Esophagus (tissue), 2 donors: ENCODE measurements around the gene RUBCN. TPM values are rescaled to one million over a fixed set of nuclear protein-coding genes. Genes with fewer than 3 reads are reported as not detected.
"Not testable (repeated sequence)": the region's sequence is repeated elsewhere in the genome, so short reads cannot be mapped to it uniquely, and the experiment has no call there.

Source experiments
- H3K27ac ChIP-seq, 2 donors: one replicate each; pipeline ENCODE4 v1.5.1; 2013; ENCODE audit warnings: low read depth in 2 of 2, mild to moderate bottlenecking in 2 of 2, inconsistent platforms in 1 of 2, low read length in 1 of 2, moderate library complexity in 1 of 2
- H3K27me3 ChIP-seq, 2 donors: one replicate each; pipeline ENCODE4 v1.6.1; 2013; ENCODE audit warnings: low read length in 2 of 2, control low read depth in 1 of 2, mild to moderate bottlenecking in 1 of 2; ENCODE audit not compliant: insufficient read depth in 2 of 2, control insufficient read depth in 1 of 2
- H3K36me3 ChIP-seq, 2 donors: one replicate each; pipeline ENCODE4 v1.6.1; 2013; ENCODE audit warnings: low read length in 1 of 2; ENCODE audit not compliant: control insufficient read depth in 2 of 2, insufficient read depth in 2 of 2
- H3K4me1 ChIP-seq, 2 donors: one replicate each; pipeline ENCODE4 v1.6.1; 2013; ENCODE audit warnings: low read length in 1 of 2; ENCODE audit not compliant: control insufficient read depth in 2 of 2, insufficient read depth in 2 of 2
- H3K4me3 ChIP-seq, 2 donors: one replicate each; pipeline ENCODE4 v1.5.1; 2013; ENCODE audit warnings: low read length in 2 of 2, mild to moderate bottlenecking in 2 of 2, low read depth in 1 of 2, moderate library complexity in 1 of 2
- H3K9me3 ChIP-seq, 2 donors: one replicate each; pipeline ENCODE4 v1.6.1; 2013; ENCODE audit warnings: mild to moderate bottlenecking in 2 of 2, low read depth in 1 of 2, low read length in 1 of 2, moderate library complexity in 1 of 2; ENCODE audit not compliant: control insufficient read depth in 2 of 2, insufficient read depth in 1 of 2
- WGBS, 2 donors: extraction: QIAGEN DNeasy Blood & Tissue Kit; methylation state at CpG; one replicate each; pipeline ENCODE4 v1.1.7; 2013; 5-methylcytosine and 5-hydroxymethylcytosine counted together
- polyA plus RNA-seq, 2 donors: library from polyadenylated mRNA; stranded (reverse); fragments of 200-250 nt; gene quantifications; one replicate each; pipeline ENCODE4 v1.2.3, GENCODE V29; 2013
- donor health status: healthy with polysubstance abuse.
- donor health status: Bipolar disorder and iron deficiency.

RUBCN gene
- polyA plus RNA-seq, 2 donors, result 8.2 to 12.6 TPM

GRCh38 chr3:197657541-197658292 is 79.0 kb downstream of the RUBCN start:
- H3K9me3 ChIP-seq, H3K36me3 ChIP-seq, H3K27ac ChIP-seq, H3K4me1 ChIP-seq, H3K27me3 ChIP-seq, H3K4me3 ChIP-seq: not testable (repeated sequence)
- 88 to 91% methylated on average over 17 to 22 of the region's 30 CpGs for WGBS, 2 donors

DNA sequence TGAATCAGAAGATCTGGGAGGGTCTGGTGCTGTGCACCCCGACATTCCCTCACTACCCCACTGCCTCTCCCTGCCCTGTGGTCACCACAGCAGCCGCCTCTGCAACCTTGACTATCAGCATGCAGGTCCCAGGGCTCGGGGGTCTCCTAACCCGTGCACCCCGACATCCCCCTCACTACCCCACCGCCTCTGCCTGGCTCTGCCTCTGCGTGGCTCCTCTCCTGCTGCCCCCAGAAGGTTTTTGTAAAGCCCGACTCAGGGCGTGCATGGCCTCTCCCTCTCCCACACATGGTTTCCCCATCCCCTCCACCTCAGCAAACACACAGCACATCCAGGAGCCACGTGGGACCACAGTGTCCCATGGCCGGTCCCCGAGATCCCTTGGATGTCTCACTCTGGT is 79.7 kb downstream of the RUBCN start:
- not testable (repeated sequence) for H3K27me3 ChIP-seq, H3K4me1 ChIP-seq, H3K27ac ChIP-seq, H3K4me3 ChIP-seq, H3K36me3 ChIP-seq, H3K9me3 ChIP-seq
- WGBS, 2 donors, result 87 to 90% methylated on average over 9 to 11 of the region's 12 CpGs

GRCh38 chr3:197656129-197656528 is 80.6 kb downstream of the RUBCN start:
- not testable (repeated sequence) for H3K27ac ChIP-seq, H3K4me3 ChIP-seq, H3K9me3 ChIP-seq, H3K4me1 ChIP-seq, H3K27me3 ChIP-seq, H3K36me3 ChIP-seq
- 70 to 81% methylated on average over 2 of the region's 3 CpGs for WGBS, 2 donors

DNA sequence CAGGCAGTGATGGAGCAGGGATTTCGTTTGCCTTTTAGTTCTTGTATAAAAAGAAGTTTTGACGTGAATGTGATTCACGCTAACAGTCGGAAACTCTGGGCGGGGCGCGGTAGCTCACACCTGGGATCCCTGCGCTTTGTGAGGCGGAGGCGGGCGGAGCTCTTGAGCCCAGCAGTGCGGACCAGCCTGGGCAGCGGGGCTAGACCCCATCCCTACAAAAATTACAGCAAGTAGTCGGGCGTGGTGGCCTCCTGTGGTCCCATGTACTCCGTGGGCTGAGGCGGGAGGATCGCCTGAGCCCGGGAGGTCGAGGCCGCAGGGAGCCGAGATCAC is 81.7 kb downstream of the RUBCN start:
- not testable (repeated sequence) for H3K4me3 ChIP-seq, H3K9me3 ChIP-seq, H3K27me3 ChIP-seq, H3K36me3 ChIP-seq, H3K27ac ChIP-seq, H3K4me1 ChIP-seq
- 0% methylated on average over 8 of the region's 22 CpGs for WGBS, 2 donors

- Histone ChIP-seq H3K4me3 (peak overlapping the region; percentile 46 to 50), H3K27ac (peak overlapping the region; percentile 82 to 86)
- not testable (repeated sequence) for H3K27me3 ChIP-seq, H3K36me3 ChIP-seq, H3K9me3 ChIP-seq, H3K4me1 ChIP-seq
- WGBS, 2 donors, result 5% methylated on average over 15 to 20 of the region's 100 CpGs
Measured at GRCh38 chr3:197654090-197654997, 82.4 kb downstream of the RUBCN start.

- H3K27ac ChIP-seq, H3K36me3 ChIP-seq, H3K9me3 ChIP-seq, H3K27me3 ChIP-seq, H3K4me1 ChIP-seq: not testable (repeated sequence)
- WGBS, 2 donors, result 25 to 62% methylated on average over 1 to 6 of the region's 10 CpGs
- peak overlapping the region in 1 of 2 donors; percentile 19 for H3K4me3 ChIP-seq
Measured at GRCh38 chr3:197652860-197653259, 83.8 kb downstream of the RUBCN start.

DNA sequence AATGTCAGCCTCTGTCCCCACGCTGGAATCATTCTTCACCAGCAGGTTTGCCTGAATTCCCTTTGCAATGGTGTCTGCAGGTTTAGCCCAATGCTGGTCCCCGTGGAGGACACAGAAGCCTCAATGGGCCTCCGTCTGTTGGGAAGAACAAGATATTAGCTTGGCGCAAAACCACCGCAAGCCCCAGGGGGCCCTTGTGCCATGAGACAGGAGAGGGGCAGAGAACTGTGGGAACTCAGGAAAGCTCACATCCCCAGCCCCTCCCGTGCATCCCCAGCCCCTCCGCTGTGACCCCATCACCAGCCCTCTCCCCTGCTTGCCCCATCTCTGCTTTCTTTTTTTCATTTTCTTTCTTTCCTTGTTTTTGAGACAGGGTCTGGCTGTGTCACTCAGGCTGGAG is 89.1 kb downstream of the RUBCN start:
- H3K9me3 ChIP-seq, H3K27ac ChIP-seq, H3K36me3 ChIP-seq, H3K27me3 ChIP-seq, H3K4me1 ChIP-seq, H3K4me3 ChIP-seq: not testable (repeated sequence)
- 93 to 96% methylated on average over 3 to 6 of the region's 7 CpGs for WGBS, 2 donors

- WGBS, 2 donors, result 92 to 96% methylated on average over 8 of the region's 9 CpGs
- H3K4me1 ChIP-seq, H3K9me3 ChIP-seq: not testable (repeated sequence)
Measured at GRCh38 chr3:197647191-197647590, 89.5 kb downstream of the RUBCN start.

DNA sequence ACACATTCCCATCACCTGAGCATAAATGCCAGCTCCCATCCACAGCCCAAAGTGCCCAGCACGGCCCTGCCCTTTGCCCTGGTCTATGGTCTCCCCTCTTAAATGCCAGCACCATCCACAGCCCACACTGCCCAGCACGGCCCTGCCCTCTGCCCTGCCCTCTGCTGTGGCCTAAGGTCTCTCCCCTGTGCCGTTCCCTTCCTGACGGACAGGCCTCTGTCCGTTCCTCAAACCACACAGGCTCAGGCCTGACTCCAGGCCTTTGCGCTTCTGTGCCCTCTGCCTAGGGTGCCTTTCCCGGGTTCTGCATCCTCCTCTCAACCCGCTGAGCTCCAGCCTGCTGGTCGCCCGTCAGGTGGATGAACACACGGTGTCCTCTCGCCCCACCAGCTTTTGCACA is 90.4 kb downstream of the RUBCN start:
- not testable (repeated sequence) for H3K4me3 ChIP-seq, H3K27me3 ChIP-seq, H3K9me3 ChIP-seq, H3K4me1 ChIP-seq, H3K36me3 ChIP-seq, H3K27ac ChIP-seq
- WGBS, 2 donors, result 89 to 94% methylated on average over 9 to 12 of the region's 12 CpGs

More at GRCh38 chr3:197647191-197647590, 89.5 kb downstream of the RUBCN start:
- H3K4me3 ChIP-seq, H3K27me3 ChIP-seq, H3K36me3 ChIP-seq, H3K27ac ChIP-seq: not testable (repeated sequence)

DNA sequence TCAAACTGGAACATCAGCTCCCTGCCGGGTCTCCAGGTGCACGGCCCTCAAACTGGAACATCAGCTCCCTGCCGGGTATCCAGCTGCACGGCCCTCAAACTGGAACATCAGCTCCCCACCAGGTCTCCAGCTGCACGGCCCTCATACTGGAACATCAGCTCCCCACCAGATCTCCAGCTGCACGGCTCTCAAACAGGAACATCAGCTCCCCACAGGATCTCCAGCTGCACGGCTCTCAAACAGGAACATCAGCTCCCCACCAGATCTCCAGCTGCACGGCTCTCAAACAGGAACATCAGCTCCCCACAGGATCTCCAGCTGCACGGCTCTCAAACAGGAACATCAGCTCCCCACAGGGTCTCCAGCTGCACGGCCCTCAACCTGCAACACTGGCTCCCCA is 99.1 kb downstream of the RUBCN start:
- H3K36me3 ChIP-seq, H3K4me1 ChIP-seq, H3K9me3 ChIP-seq, H3K27me3 ChIP-seq, H3K27ac ChIP-seq, H3K4me3 ChIP-seq: not testable (repeated sequence)
- WGBS, 2 donors, result 87 to 90% methylated on average over 10 of the region's 10 CpGs
